Measurements from ENCODE around the gene CYB561A3. TPM values are rescaled to one million over a fixed set of nuclear protein-coding genes. Genes with fewer than 3 reads are reported as not detected.
"Not testable (repeated sequence)": the region's sequence is repeated elsewhere in the genome, so short reads cannot be mapped to it uniquely, and the experiment has no call there.

CYB561A3 gene, protein sequence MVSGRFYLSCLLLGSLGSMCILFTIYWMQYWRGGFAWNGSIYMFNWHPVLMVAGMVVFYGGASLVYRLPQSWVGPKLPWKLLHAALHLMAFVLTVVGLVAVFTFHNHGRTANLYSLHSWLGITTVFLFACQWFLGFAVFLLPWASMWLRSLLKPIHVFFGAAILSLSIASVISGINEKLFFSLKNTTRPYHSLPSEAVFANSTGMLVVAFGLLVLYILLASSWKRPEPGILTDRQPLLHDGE
- 10 to 100 TPM; 23.1 to 39.4 (median 31.2) TPM for polyA plus RNA-seq

DNA sequence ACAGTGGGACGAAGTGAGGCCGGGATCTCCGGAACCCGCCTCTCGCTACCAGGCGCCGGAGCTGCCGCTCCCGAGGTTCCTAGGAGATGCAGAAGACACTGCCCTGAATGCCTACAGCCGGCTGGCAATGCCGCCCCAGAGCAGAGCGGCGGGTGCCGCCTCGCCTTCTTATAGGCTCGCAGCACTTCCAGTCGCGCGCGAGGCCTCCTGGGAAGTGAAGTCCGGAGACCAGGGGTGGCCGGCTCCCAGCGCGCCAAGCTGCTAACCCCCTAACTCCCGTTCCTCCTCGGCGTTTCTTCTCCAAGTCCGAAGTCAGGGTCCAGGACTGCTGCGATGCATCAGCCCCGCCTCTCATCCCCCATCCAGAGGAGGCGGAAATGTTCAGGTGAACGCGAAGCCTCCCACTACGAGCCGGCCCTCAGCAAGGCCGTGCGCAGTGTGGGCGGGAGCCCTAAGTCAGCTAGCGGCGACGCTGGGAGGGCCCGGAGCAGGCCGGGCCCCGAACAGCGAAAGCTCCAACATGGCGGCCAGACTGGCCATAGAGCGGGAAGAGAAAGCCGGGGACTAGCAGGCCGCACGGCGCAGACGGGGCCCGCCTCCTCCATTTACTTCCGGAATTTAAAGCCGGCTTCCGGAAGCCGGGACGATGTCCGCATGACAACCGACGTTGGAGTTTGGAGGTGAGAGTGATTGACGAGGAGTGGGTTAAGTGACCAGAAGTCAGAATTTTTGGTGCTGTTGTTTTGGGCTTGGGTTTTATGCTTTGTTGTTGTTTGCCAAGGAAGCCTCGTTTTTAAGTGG is at the start of gene CYB561A3, which contains the start of gene TMEM138:
CYB561A3 (minus strand) TSS at position 142 of the 801 bp plus-strand sequence. CDS start 5,169 bp downstream, outside the sequence.
TMEM138 (plus strand) TSS at position 634 of the 801 bp plus-strand sequence. CDS start 2,017 bp downstream, outside the sequence.
- H3K27ac ChIP-seq (ENCODE audit: low read depth, low read length) = peak within 1 kb of the TSS; percentile 10
- 0 to 1% (median 0%) methylated on average over 63 of the region's 63 CpGs for WGBS, 3 donors

DNA sequence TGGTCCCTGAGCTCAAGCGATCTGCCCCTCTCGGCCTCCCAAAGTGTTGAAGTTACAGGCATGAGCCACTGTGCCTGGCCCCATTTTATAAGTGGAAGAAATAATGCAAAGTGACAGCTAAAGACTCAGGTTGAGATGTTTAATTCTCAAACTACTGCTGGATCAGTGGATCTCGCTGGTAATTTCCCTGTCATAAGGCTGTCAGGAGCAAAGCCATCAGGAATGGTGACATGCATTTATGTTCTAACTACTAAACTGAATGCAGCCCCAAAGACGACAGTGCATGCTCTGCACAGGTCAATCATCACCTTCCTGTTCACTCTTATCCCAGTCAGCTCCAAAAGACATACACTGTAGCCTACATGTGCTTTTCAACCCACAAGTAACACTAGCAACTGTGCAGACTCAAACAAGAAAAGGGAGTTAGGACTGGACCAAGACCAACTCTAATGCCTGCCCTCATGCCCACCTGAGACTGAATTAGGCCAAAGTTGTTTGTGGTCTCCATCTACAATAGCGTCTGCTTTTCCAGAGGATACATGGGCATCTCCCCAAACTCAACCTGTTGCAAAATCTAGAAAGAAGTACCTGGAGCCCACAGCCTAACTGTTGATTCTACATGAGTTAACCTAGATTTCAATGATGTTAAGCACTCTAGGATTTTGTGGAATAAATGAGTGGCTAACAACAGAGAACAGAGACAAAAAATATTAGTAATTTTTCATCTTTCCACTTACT is 45.5 kb upstream of the CYB561A3 start:
- WGBS, 3 donors = 92 to 95% (median 95%) methylated on average over 5 of the region's 5 CpGs
- no peak overlapping the region for H3K27ac ChIP-seq (ENCODE audit: low read depth, low read length)

GRCh38 chr11:61406067-61406466 is 44.4 kb upstream of the CYB561A3 start:
- WGBS, 3 donors = 92 to 95% (median 94%) methylated on average over 2 of the region's 2 CpGs
- no peak overlapping the region for H3K27ac ChIP-seq (ENCODE audit: low read depth, low read length)

DNA sequence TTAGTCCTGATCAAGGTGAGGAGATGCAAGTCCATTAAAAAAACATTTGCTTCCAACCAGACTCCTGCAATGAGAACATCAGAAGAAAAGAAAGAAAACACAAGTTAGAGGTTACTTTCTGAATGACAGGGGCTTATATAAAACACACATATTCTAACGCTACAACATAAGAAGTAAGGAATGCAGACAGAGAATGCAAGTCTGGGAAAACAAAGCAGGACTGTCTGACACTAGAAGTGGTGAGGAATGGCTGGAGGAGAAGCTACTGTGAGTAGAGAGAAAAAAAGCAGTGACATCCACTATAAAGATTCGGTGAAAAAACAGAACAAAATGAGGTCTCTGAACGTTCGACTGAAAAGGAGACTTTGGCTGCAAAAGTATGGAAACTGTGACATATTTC is 43.0 kb upstream of the CYB561A3 start:
- WGBS, 3 donors = 78 to 86% (median 84%) methylated on average over 4 of the region's 4 CpGs
- H3K27ac ChIP-seq (ENCODE audit: low read depth, low read length) = no peak overlapping the region

- no peak overlapping the region for H3K27ac ChIP-seq (ENCODE audit: low read depth, low read length)
- 67 to 75% (median 72%) methylated on average over 5 of the region's 5 CpGs for WGBS, 3 donors
Measured at GRCh38 chr11:61404103-61404502, 42.4 kb upstream of the CYB561A3 start.

GRCh38 chr11:61403658-61404057 is 42.0 kb upstream of the CYB561A3 start:
- H3K27ac ChIP-seq (ENCODE audit: low read depth, low read length) = no peak overlapping the region

DNA sequence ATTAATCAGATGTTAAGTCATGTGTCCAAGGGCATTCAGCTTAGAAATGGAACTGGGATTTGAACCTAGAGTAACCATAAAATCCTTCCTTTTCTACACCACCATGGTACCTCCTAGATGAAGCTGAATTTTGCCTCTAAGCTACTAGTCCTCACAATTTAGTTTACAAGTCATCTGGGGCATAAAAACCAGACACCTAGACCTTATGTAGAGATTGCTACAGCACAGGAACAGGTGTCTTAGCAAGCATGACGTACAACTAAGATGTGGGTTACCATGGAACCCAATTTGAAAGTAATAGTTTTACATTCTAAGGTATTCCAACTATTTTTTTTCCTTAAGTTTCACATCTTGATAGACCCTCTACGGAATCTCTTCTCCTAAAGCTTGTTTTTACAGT is 39.9 kb upstream of the CYB561A3 start:
- H3K27ac ChIP-seq (ENCODE audit: low read depth, low read length) = no peak overlapping the region
- 91 to 94% (median 92%) methylated on average over 2 of the region's 2 CpGs for WGBS, 3 donors

More at GRCh38 chr11:61403658-61404057, 42.0 kb upstream of the CYB561A3 start:
- 97 to 100% (median 100%) methylated on average over 1 of the region's 1 CpG for WGBS, 3 donors

DNA sequence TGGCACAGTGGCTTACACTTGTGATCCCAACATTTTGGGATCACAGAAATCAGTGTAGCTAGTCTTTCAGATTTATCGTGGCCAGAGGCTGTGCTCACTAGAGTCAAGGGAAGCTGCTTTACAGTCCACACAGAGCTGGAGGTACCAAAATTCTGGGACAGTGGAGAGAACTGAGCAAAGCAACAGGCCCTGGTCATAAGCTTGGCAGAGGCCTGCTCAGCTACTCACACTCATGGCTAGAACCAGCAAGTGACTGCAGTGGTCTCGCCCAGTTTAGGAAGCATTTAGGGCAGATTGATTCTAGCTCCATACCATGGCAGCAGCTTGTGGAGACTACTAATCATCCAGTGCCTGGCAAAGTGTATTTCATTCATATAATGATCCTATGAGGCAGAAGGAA is 39.5 kb upstream of the CYB561A3 start:
- WGBS, 3 donors = 86 to 90% (median 89%) methylated on average over 2 of the region's 2 CpGs
- H3K27ac ChIP-seq (ENCODE audit: low read depth, low read length) = no peak overlapping the region

DNA sequence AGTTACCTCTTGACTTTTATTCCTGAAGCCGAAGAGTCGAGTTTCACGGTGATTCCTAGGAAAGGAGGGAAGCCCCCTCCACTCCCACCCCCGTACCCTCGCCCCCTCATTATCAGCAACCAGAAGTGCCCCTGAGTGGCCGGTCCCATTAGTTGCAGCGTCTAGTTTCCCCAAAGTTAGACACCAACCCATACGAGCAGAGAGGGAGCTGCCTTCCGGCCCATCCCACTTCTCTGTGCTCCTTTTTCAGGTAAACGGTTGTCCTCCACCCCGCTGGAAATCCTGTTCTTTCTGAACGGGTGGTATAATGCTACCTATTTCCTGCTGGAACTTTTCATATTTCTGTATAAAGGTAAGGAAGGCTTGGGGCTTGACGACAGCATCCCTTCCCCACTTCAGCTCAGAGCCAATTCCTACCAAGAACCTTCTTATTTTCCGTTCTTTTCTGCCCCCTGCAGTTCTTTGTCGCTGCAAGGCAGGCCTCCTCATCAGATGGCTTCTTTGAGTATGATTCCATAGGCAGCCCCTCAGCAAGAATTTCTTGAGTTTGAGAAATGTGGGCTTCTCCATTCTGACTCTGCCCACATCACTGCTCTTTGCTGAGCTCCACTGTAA is 31.4 kb upstream of the CYB561A3 start:
- H3K27ac ChIP-seq (ENCODE audit: low read depth, low read length) = no peak overlapping the region
- 0 to 3% (median 2%) methylated on average over 15 of the region's 15 CpGs for WGBS, 3 donors

DNA sequence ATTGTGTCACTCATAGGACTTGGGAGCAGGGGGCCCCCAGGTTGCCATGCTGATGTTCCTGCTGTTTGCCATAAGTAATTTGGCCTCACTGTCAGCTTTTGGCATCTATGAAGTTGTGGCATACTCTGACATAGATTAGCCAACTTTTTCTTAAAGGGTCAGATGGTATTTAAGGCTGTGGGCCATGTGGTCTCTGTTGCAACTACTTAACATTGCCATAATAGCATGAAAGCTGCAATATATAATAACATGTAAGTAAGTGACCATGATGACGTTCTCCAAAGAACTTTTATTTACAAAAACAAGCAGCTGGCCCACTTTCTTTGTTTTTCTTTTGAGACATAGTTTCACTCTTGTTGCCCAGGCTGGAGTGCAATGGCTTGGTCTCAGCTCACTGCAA is 28.5 kb upstream of the CYB561A3 start:
- 52 to 73% (median 56%) methylated on average over 1 of the region's 1 CpG for WGBS, 3 donors
- H3K27ac ChIP-seq (ENCODE audit: low read depth, low read length) = no peak overlapping the region

GRCh38 chr11:61384271-61385242 is 22.9 kb upstream of the CYB561A3 start:
- 77 to 86% (median 85%) methylated on average over 15 of the region's 15 CpGs for WGBS, 3 donors
- H3K27ac ChIP-seq (ENCODE audit: low read depth, low read length) = no peak overlapping the region

GRCh38 chr11:61383859-61384258 is 22.2 kb upstream of the CYB561A3 start:
- H3K27ac ChIP-seq (ENCODE audit: low read depth, low read length) = not testable (repeated sequence)
- WGBS, 3 donors = 92 to 98% (median 92%) methylated on average over 5 of the region's 5 CpGs

DNA sequence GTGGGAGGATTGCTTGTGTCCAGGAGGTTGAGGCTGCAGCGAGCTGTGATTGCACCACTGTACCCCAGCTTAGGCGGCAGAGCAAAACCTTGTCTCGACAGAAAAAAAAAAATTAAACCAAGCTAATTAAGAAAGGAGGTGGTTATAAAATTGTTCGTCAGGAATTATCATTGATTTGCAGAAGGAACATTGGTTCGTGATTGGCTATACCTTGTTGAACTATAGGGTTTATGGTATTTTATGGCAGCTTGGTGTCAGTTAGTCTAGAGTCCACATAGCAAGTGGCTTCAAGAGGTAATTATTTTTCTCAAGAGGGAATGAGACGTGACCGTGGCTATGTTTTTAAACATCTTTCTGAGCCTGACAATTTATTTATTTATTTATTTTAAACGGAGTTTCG is 19.2 kb upstream of the CYB561A3 start:
- WGBS, 3 donors = 91 to 95% (median 94%) methylated on average over 9 of the region's 9 CpGs
- no peak overlapping the region for H3K27ac ChIP-seq (ENCODE audit: low read depth, low read length)

DNA sequence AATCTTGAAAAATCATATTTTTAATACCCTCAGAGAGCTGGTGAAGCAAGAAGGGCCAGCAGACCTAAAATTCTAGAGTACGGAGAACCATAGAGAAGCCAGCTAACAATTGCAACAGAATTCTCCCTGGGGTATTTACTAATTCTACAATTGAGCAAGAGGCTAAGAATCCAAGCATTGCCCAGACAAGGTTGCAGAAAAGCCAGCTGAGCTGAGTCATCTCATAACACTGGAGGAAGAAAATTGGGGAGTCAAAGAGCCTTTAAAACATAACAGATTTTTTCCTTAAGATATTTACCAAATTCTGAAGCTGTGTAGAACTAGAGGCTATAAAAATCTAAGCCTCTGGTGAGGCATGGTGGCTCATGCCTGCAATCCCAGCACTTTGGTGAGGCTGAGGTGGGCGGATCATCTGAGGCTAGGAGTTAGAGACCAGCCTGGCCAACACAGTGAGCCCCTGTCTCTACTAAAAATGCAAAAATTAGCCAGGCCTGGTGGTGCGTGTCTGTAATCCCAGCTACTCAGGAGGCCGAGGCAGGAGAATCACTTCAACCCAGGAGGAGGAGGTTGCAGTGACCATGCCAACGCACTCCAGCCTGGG is 17.1 kb upstream of the CYB561A3 start:
- H3K27ac ChIP-seq (ENCODE audit: low read depth, low read length) = no peak overlapping the region
- 64 to 94% (median 66%) methylated on average over 5 of the region's 5 CpGs for WGBS, 3 donors

- 89 to 95% (median 91%) methylated on average over 6 of the region's 6 CpGs for WGBS, 3 donors
- no peak overlapping the region for H3K27ac ChIP-seq (ENCODE audit: low read depth, low read length)
Measured at GRCh38 chr11:61377461-61378160, 15.9 kb upstream of the CYB561A3 start.

DNA sequence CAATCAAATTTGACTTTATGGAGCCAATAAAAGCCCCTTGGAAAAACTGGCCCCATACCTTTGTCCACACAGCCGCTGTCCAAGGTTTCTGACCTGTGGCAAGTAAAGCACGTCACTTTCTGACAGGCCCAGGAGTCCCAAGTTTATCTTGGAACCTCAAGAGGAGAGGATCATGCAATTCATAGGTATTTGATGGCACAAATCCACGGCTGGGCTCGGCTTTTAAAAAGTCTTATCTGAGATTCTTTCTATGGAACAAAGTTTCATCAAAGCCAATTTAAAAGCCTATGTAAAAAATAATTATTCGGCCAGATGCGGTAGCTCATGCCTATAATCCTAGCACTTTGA is 14.1 kb upstream of the CYB561A3 start:
- 77 to 90% (median 89%) methylated on average over 6 of the region's 6 CpGs for WGBS, 3 donors
- H3K27ac ChIP-seq (ENCODE audit: low read depth, low read length) = no peak overlapping the region
